ENCODE results near the gene LRRC45. TPM values are rescaled to one million over a fixed set of nuclear protein-coding genes. Genes with fewer than 3 reads are reported as not detected.

LRRC45 gene
- total and polyA plus RNA-seq, 2 experiments from 2014 or later: 16.1 to 40.7 TPM

- TF ChIP-seq ZNF462 (CRISPR knock-in tag; IDR thresholded peaks at IDR 0.05) (no peak), JUNB (IDR thresholded peaks at IDR 0.05; ENCODE audit: unreplicated experiment) (no peak)
Measured at GRCh38 chr17:82004517-82005455, 18.3 kb upstream of the LRRC45 start (continued).

- H3F3A ChIP-seq (replicated peaks; ENCODE audit: low read depth): 0 out of 2 replicates have a peak, but pooled peaks cover 2% of the 10 kb centered on the region
- H4K20me1 ChIP-seq (replicated peaks; ENCODE audit: insufficient read depth): 0 out of 2 replicates have a peak, but pooled peaks cover 2% of the 10 kb centered on the region
- Mint-ChIP-seq H3K4me3 (no peak overlapping the region; the same call in 2 of the 3 replicates), H3K36me3 (ENCODE audit: low read depth) (no peaks in the 10 kb centered on the region), H3K9me3 (no peaks in the 10 kb centered on the region), H3K4me1 (no peaks in the 10 kb centered on the region), H3K27ac (no peak overlapping the region; the same call in 1 of the 2 replicates), H3K27me3 (ENCODE audit: insufficient read depth, low read depth, poor library complexity) (peaks cover 14% of the 10 kb centered on the region)
- H3K36me3 ChIP-seq (ENCODE audit: insufficient read depth): no peaks in the 10 kb centered on the region
- H3K27me3 ChIP-seq (ENCODE audit: insufficient read depth): no peaks in the 10 kb centered on the region
- no peaks in the 10 kb centered on the region for H3K79me2 ChIP-seq (replicated peaks; ENCODE audit: insufficient read depth)
- H3K9me2 ChIP-seq (ENCODE audit: insufficient read depth): no peaks in the 10 kb centered on the region
- H3K27ac ChIP-seq (ENCODE audit: low read depth): no peak overlapping the region
- H3K4me3 ChIP-seq: no peak overlapping the region
- H2AFZ ChIP-seq: no peak overlapping the region
- DNase-seq (ENCODE audit: low spot score) (no peak), ATAC-seq (no peak)
- no peaks in the 10 kb centered on the region for H3K4me1 ChIP-seq (ENCODE audit: insufficient read depth)
- H3K4me2 ChIP-seq: no peak overlapping the region
- TF ChIP-seq ETS1 (IDR thresholded peaks at IDR 0.05): no peak
- TF ChIP-seq NANOG (IDR thresholded peaks at IDR 0.05; ENCODE audit: borderline replicate concordance): no peak
- no peak for TF ChIP-seq REST (IDR thresholded peaks at IDR 0.05; ENCODE audit: unreplicated experiment)
- no peak for TF ChIP-seq JUNB (IDR thresholded peaks at IDR 0.05; ENCODE audit: unreplicated experiment)
- TF ChIP-seq STAT1 (IDR thresholded peaks at IDR 0.05; ENCODE audit: unreplicated experiment): no peak
- no peak for TF ChIP-seq CREB1 (CRISPR knock-in tag; IDR thresholded peaks at IDR 0.05; ENCODE audit: low read depth)
- TF ChIP-seq EZH2 (IDR thresholded peaks at IDR 0.05; ENCODE audit: low read depth, unreplicated experiment): no peak
Measured at GRCh38 chr17:82005701-82006348, 17.3 kb upstream of the LRRC45 start.
